GM11168 (cell line): ENCODE measurements around the gene CYP4A22.
"Not testable (repeated sequence)": the region's sequence is repeated elsewhere in the genome, so short reads cannot be mapped to it uniquely, and the experiment has no call there.

ENCODE experiments used
- in situ Hi-C: fragments of 300-500 bp; cut with MboI; formaldehyde crosslinking; loops from one replicate; pipeline ENCODE4 v1.12.0; 2022; ENCODE audit warnings: low sequenced_read_pairs; ENCODE audit not compliant: unreplicated experiment

The CYP4A22 gene

GRCh38 chr1:47137198-47137597 lies at the start of gene CYP4A22:
TSS of gene CYP4A22 (plus strand) at chr1:47137441. CDS start at chr1:47137486, 45 bp downstream.
- in situ Hi-C loops, result no loop called here

- in situ Hi-C loops, result not testable (repeated sequence)
These were observed 47.9 kb upstream of the CYP4A22 start for GRCh38 chr1:47089356-47089755.

- in situ Hi-C loops, result loop anchor here (5.0 kb wide), 1 partner anchor 219 kb away; no protein-coding TSS in a partner anchor
These were observed 45.8 kb upstream of the CYP4A22 start for GRCh38 chr1:47091476-47091875.

- in situ Hi-C loops, result no loop called here
These were observed 32.4 kb upstream of the CYP4A22 start for GRCh38 chr1:47104816-47105215.

- in situ Hi-C loops, result no loop called here
These were observed 30.4 kb upstream of the CYP4A22 start for GRCh38 chr1:47106792-47107191.

- in situ Hi-C loops, result not testable (repeated sequence)
These were observed 29.2 kb upstream of the CYP4A22 start for GRCh38 chr1:47107851-47108574.

GRCh38 chr1:47109482-47109881 lies 27.8 kb upstream of the CYP4A22 start:
- in situ Hi-C loops, result not testable (repeated sequence)

GRCh38 chr1:47113178-47113577 lies 24.1 kb upstream of the CYP4A22 start:
- in situ Hi-C loops, result no loop called here

GRCh38 chr1:47121039-47121438 lies 16.2 kb upstream of the CYP4A22 start:
- in situ Hi-C loops, result not testable (repeated sequence)

GRCh38 chr1:47124834-47125233 lies 12.4 kb upstream of the CYP4A22 start:
- in situ Hi-C loops, result not testable (repeated sequence)

- in situ Hi-C loops, result not testable (repeated sequence)
These were observed 10.2 kb upstream of the CYP4A22 start for GRCh38 chr1:47126997-47127396.

GRCh38 chr1:47128221-47128620 lies 9.0 kb upstream of the CYP4A22 start:
- in situ Hi-C loops, result no loop called here

- in situ Hi-C loops, result not testable (repeated sequence)
These were observed 8.4 kb upstream of the CYP4A22 start for GRCh38 chr1:47128854-47129253.

GRCh38 chr1:47129489-47130230 lies 7.6 kb upstream of the CYP4A22 start:
- in situ Hi-C loops, result not testable (repeated sequence)

- in situ Hi-C loops, result not testable (repeated sequence)
These were observed 4.6 kb upstream of the CYP4A22 start for GRCh38 chr1:47132665-47133064.

- in situ Hi-C loops, result no loop called here
These were observed 829 bp downstream of the CYP4A22 start for GRCh38 chr1:47137925-47138615.

- in situ Hi-C loops, result not testable (repeated sequence)
These were observed 3.1 kb downstream of the CYP4A22 start for GRCh38 chr1:47140358-47140757.

GRCh38 chr1:47143654-47144053 lies 6.4 kb downstream of the CYP4A22 start:
- in situ Hi-C loops, result not testable (repeated sequence)

- in situ Hi-C loops, result loop anchor here (5.0 kb wide), 1 partner anchor 219 kb away; no protein-coding TSS in a partner anchor
These were observed 9.3 kb downstream of the CYP4A22 start for GRCh38 chr1:47146495-47146894.

GRCh38 chr1:47147047-47147785 lies 10.0 kb downstream of the CYP4A22 start:
- in situ Hi-C loops, result loop anchor here (5.0 kb wide), 1 partner anchor 220 kb away; no protein-coding TSS in a partner anchor
